Measurements from ENCODE around the gene MIEF2.

GRCh38 chr17:18241229-18241871 is 19.1 kb upstream of the MIEF2 start:
- TF ChIP-seq CTCF (IDR thresholded peaks at IDR 0.05) (no peak), POLR2A (IDR thresholded peaks at IDR 0.05) (no peak), EP300 (IDR thresholded peaks at IDR 0.05; ENCODE audit: low read depth) (no peak)

Data from transverse colon (tissue), 3 donors.